GM12874 (cell line): Measurements from ENCODE around the gene SERPINI2.

Source experiments
- TF ChIP-seq, protein P1 (sequence below): IDR thresholded peaks from 2 replicates; pipeline ENCODE4 v1.5.1; 2011; ENCODE audit warnings: low read depth, mild to moderate bottlenecking, control low read depth, low read length, moderate library complexity; ENCODE audit not compliant: insufficient read depth

SERPINI2 gene

GRCh38 chr3:167450675-167451074, 23.2 kb downstream of the SERPINI2 start:
- TF ChIP-seq, protein P1, sequence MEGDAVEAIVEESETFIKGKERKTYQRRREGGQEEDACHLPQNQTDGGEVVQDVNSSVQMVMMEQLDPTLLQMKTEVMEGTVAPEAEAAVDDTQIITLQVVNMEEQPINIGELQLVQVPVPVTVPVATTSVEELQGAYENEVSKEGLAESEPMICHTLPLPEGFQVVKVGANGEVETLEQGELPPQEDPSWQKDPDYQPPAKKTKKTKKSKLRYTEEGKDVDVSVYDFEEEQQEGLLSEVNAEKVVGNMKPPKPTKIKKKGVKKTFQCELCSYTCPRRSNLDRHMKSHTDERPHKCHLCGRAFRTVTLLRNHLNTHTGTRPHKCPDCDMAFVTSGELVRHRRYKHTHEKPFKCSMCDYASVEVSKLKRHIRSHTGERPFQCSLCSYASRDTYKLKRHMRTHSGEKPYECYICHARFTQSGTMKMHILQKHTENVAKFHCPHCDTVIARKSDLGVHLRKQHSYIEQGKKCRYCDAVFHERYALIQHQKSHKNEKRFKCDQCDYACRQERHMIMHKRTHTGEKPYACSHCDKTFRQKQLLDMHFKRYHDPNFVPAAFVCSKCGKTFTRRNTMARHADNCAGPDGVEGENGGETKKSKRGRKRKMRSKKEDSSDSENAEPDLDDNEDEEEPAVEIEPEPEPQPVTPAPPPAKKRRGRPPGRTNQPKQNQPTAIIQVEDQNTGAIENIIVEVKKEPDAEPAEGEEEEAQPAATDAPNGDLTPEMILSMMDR: no peak

DNA sequence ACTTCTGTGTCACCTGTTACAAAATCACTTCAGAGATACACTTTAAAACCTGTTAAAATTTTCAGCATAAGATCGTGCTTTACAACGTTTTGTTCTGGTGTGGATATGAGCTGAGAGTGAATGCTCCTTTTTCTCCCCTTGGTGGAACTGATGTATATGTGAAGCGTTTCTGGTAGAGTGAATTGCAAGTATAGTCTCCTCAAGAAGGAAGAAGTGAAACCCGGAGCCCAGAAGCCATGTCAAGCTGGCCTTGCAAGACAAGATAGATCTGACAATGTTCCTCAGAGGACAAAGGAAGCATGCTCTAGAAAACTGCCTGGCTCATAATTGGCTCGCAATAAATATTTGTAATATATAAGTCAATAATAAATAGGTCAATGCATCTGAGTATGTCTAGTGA, 23.6 kb downstream of the SERPINI2 start:
- TF ChIP-seq, protein P1: no peak

- TF ChIP-seq, protein P1: no peak
Observed at GRCh38 chr3:167445491-167445890, 28.4 kb downstream of the SERPINI2 start.

DNA sequence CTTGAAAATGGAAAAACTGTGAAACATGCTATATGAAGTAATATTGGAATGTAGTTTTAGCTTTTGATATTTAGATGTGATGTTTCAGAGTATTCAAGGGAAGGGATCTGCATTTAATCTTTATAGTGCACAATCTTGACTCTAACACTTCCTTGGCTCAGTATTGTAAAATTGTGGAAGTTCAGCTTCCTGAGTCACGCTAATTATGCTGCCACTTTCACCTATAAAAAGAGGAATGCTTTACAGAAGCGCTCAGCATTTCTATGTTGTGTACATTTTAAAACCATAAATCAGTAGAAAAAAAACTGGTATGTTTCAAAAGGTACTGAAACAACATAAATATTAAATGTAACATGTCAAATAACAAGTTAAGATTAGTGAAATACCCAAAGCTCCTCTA, 32.6 kb downstream of the SERPINI2 start:
- TF ChIP-seq, protein P1: no peak

DNA sequence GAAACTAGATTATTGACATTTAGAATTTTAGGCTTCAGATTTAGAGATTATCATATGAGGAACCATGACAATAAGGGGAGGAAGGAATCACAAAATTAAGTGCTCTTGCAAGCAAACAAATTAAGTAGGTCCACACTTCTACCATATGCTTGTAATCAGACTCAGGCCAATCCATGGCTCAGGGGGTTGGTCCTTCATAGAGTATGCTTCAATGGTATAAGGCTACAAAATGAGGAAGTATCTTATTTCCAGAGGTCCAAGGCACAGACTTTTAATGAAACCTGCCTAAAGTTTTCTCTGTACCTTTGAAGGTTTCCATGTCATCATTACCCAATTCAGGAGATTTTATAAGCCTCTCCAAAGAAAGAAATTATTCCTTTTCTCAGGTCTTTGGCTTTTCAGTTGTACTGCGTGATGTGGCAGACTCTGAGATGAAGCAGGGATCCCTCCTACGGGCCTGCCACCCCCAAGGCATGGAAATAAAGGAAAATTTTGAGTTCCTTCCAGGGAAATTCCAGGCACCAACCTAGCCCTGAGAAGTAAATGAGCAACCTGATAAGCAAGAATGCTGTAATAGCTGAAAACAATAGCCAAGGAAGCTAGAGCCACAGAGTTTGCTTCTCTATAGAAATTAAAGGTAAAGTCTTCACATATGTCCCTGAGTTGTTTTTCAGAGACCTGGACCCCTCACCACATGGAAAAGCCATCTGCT, 36.3 kb downstream of the SERPINI2 start:
- TF ChIP-seq, protein P1: no peak

- TF ChIP-seq, protein P1: no peak
Observed at GRCh38 chr3:167409611-167410010, 64.2 kb downstream of the SERPINI2 start.

- TF ChIP-seq, protein P1: peak; percentile 29; the same call in 1 of the 2 replicates
Observed at GRCh38 chr3:167406876-167407492, 66.9 kb downstream of the SERPINI2 start.
